G401 (cell line): ENCODE data around the gene MAGI1. TPM values are rescaled to one million over a fixed set of nuclear protein-coding genes. Genes with fewer than 3 reads are reported as not detected.

Experiments
- DNase-seq: peaks from one replicate; pipeline ENCODE4 v3.0.0-alpha.2; 2015; ENCODE audit warnings: low spot score
- in situ Hi-C: cut with HindIII; loops from 2 replicates; pipeline ENCODE4 v1.10.0; 2016; ENCODE audit warnings: low sequenced_read_pairs, mixed read lengths
- total RNA-seq: library from RNA; depleted of rRNA; stranded (reverse); fragments of >200 nt; shearing (Covaris generic); gene quantifications from 2 replicates; pipeline ENCODE4 v1.2.3, GENCODE V29; 2014; rRNA removed

MAGI1 gene
- total RNA-seq, 1 experiment from 2014 or later: 7.7 TPM

- in situ Hi-C loops: no loop called here
- peak; percentile 23 for DNase-seq
Observed at GRCh38 chr3:65342084-65342683, 696.5 kb downstream of the MAGI1 start.

GRCh38 chr3:65339192-65339740, 699.5 kb downstream of the MAGI1 start:
- in situ Hi-C loops: no loop called here
- DNase-seq: no peak

GRCh38 chr3:65338571-65338970, 700.1 kb downstream of the MAGI1 start:
- in situ Hi-C loops: no loop called here
- no peak for DNase-seq

- in situ Hi-C loops: no loop called here
- no peak for DNase-seq
Observed at GRCh38 chr3:65335587-65335986, 703.1 kb downstream of the MAGI1 start.

- in situ Hi-C loops: no loop called here
- DNase-seq: peak; percentile 9
Observed at GRCh38 chr3:65334045-65334665, 704.6 kb downstream of the MAGI1 start.

- in situ Hi-C loops: no loop called here
- DNase-seq: no peak
Observed at GRCh38 chr3:65331730-65332129, 707.0 kb downstream of the MAGI1 start.

DNA sequence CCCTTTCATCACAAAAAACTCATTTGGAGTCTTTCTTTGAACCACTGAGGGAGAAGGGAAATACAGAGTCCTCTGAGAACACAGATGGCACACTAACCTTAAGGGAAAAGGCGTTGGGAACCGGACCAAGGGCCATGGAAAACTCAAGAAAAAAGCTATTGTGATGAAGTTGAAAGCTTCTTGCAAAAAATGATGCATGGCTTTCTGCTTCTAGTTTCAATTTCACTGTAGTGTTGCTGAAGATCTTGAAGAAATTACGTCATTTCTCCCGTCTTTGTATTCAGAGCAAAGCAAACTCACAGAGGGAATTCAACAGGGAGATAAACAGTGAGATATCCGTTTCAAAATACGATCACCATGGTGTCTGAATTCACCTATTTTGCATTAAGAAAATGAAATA, 708.6 kb downstream of the MAGI1 start:
- no peak for DNase-seq
- in situ Hi-C loops: no loop called here

GRCh38 chr3:65328148-65328547, 710.6 kb downstream of the MAGI1 start:
- no peak for DNase-seq
- in situ Hi-C loops: no loop called here

- DNase-seq: no peak
- in situ Hi-C loops: no loop called here
Observed at GRCh38 chr3:65326574-65326973, 712.1 kb downstream of the MAGI1 start.

DNA sequence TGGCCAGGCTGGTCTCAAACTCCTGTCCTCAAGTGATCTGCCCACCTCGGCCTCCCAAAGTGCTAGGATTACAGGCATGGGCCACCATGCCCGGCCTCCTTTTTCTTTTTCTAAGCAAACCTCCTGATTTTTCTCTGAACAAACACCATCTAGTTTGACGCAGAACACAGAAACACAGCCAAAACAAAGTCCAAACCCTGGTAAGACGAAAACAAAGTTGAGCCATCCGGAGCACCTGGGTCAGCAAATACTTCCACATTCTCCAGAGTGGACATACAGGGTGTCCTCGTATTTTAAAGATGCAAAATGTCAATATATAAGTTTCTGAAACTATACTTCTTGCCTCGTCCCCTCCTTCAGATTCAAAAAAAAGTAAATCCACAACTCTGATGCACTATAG, 715.8 kb downstream of the MAGI1 start:
- no peak for DNase-seq
- in situ Hi-C loops: no loop called here

- in situ Hi-C loops: no loop called here
- no peak for DNase-seq
Observed at GRCh38 chr3:65318231-65318630, 720.5 kb downstream of the MAGI1 start.

DNA sequence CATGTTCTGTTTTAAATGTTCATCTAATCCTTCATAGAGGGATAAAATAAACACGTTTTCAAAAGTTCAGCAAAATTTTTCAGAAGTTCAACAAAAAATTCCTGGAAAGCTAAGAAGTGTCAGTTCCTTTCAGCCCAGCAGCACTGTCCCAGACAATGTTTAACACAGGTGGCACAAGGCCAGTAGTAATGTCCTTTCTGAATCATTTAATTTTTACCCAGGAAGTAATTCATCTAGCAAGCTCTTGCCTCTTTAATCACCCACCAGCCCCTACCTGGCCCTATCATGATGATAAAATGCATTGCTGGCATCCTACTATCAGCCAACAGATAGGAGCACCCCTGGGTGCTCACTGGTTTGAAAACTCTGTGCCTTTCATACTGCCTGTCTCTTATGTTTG, 723.8 kb downstream of the MAGI1 start:
- in situ Hi-C loops: no loop called here
- no peak for DNase-seq

- in situ Hi-C loops: no loop called here
- no peak for DNase-seq
Observed at GRCh38 chr3:65314269-65314668, 724.4 kb downstream of the MAGI1 start.

GRCh38 chr3:65313666-65314065, 725.1 kb downstream of the MAGI1 start:
- DNase-seq: no peak
- in situ Hi-C loops: no loop called here

GRCh38 chr3:65305836-65306235, 732.9 kb downstream of the MAGI1 start:
- in situ Hi-C loops: no loop called here
- DNase-seq: no peak

Other genes with a start within 250 kb of the MAGI1 start
- 35.2 and 38.7 TPM in 2 replicates for gene SLC25A26, start 182.1 kb upstream of the MAGI1 start, total RNA-seq